ENCODE results near the gene AHI1. TPM values are rescaled to one million over a fixed set of nuclear protein-coding genes. Genes with fewer than 3 reads are reported as not detected.
A peak's percentile ranks its signal among the peaks of the same experiment; 100 is the strongest.

The AHI1 gene
- total RNA-seq, 1 experiment from 2014 or later = 18.8 TPM

GRCh38 chr6:135325624-135326424 is 171.7 kb downstream of the AHI1 start:
- Mint-ChIP-seq H3K27ac (peak overlapping the region; percentile 1; the same call in 1 of the 2 replicates), H3K27me3 (ENCODE audit: low read depth) (no peaks in the 10 kb centered on the region), H3K4me3 (no peak overlapping the region), H3K9me3 (peaks cover 12% of the 10 kb centered on the region), H3K36me3 (no peaks in the 10 kb centered on the region), H3K4me1 (peaks cover 12% of the 10 kb centered on the region)
- POLR2A ChIA-PET = no interaction called here
- DNase-seq (ENCODE audit: low spot score) (no peak), ATAC-seq (no peak)
- TF ChIP-seq GRHL2 (CRISPR knock-in tag; IDR thresholded peaks at IDR 0.05; ENCODE audit: insufficient replicate concordance, severe bottlenecking) = no peak
- TF ChIP-seq, protein P1, sequence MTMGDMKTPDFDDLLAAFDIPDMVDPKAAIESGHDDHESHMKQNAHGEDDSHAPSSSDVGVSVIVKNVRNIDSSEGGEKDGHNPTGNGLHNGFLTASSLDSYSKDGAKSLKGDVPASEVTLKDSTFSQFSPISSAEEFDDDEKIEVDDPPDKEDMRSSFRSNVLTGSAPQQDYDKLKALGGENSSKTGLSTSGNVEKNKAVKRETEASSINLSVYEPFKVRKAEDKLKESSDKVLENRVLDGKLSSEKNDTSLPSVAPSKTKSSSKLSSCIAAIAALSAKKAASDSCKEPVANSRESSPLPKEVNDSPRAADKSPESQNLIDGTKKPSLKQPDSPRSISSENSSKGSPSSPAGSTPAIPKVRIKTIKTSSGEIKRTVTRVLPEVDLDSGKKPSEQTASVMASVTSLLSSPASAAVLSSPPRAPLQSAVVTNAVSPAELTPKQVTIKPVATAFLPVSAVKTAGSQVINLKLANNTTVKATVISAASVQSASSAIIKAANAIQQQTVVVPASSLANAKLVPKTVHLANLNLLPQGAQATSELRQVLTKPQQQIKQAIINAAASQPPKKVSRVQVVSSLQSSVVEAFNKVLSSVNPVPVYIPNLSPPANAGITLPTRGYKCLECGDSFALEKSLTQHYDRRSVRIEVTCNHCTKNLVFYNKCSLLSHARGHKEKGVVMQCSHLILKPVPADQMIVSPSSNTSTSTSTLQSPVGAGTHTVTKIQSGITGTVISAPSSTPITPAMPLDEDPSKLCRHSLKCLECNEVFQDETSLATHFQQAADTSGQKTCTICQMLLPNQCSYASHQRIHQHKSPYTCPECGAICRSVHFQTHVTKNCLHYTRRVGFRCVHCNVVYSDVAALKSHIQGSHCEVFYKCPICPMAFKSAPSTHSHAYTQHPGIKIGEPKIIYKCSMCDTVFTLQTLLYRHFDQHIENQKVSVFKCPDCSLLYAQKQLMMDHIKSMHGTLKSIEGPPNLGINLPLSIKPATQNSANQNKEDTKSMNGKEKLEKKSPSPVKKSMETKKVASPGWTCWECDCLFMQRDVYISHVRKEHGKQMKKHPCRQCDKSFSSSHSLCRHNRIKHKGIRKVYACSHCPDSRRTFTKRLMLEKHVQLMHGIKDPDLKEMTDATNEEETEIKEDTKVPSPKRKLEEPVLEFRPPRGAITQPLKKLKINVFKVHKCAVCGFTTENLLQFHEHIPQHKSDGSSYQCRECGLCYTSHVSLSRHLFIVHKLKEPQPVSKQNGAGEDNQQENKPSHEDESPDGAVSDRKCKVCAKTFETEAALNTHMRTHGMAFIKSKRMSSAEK (CRISPR knock-in tag; IDR thresholded peaks at IDR 0.05; ENCODE audit: borderline replicate concordance) = no peak
- TF ChIP-seq ZNF425 (CRISPR knock-in tag; conservative IDR thresholded peaks at IDR 0.05) = no peak
- TF ChIP-seq, protein P2, sequence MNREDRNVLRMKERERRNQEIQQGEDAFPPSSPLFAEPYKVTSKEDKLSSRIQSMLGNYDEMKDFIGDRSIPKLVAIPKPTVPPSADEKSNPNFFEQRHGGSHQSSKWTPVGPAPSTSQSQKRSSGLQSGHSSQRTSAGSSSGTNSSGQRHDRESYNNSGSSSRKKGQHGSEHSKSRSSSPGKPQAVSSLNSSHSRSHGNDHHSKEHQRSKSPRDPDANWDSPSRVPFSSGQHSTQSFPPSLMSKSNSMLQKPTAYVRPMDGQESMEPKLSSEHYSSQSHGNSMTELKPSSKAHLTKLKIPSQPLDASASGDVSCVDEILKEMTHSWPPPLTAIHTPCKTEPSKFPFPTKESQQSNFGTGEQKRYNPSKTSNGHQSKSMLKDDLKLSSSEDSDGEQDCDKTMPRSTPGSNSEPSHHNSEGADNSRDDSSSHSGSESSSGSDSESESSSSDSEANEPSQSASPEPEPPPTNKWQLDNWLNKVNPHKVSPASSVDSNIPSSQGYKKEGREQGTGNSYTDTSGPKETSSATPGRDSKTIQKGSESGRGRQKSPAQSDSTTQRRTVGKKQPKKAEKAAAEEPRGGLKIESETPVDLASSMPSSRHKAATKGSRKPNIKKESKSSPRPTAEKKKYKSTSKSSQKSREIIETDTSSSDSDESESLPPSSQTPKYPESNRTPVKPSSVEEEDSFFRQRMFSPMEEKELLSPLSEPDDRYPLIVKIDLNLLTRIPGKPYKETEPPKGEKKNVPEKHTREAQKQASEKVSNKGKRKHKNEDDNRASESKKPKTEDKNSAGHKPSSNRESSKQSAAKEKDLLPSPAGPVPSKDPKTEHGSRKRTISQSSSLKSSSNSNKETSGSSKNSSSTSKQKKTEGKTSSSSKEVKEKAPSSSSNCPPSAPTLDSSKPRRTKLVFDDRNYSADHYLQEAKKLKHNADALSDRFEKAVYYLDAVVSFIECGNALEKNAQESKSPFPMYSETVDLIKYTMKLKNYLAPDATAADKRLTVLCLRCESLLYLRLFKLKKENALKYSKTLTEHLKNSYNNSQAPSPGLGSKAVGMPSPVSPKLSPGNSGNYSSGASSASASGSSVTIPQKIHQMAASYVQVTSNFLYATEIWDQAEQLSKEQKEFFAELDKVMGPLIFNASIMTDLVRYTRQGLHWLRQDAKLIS (CRISPR knock-in tag; IDR thresholded peaks at IDR 0.05; ENCODE audit: borderline replicate concordance) = no peak
- no peak for TF ChIP-seq ESRRA (CRISPR knock-in tag; IDR thresholded peaks at IDR 0.05; ENCODE audit: borderline replicate concordance)
- TF ChIP-seq, protein P3, sequence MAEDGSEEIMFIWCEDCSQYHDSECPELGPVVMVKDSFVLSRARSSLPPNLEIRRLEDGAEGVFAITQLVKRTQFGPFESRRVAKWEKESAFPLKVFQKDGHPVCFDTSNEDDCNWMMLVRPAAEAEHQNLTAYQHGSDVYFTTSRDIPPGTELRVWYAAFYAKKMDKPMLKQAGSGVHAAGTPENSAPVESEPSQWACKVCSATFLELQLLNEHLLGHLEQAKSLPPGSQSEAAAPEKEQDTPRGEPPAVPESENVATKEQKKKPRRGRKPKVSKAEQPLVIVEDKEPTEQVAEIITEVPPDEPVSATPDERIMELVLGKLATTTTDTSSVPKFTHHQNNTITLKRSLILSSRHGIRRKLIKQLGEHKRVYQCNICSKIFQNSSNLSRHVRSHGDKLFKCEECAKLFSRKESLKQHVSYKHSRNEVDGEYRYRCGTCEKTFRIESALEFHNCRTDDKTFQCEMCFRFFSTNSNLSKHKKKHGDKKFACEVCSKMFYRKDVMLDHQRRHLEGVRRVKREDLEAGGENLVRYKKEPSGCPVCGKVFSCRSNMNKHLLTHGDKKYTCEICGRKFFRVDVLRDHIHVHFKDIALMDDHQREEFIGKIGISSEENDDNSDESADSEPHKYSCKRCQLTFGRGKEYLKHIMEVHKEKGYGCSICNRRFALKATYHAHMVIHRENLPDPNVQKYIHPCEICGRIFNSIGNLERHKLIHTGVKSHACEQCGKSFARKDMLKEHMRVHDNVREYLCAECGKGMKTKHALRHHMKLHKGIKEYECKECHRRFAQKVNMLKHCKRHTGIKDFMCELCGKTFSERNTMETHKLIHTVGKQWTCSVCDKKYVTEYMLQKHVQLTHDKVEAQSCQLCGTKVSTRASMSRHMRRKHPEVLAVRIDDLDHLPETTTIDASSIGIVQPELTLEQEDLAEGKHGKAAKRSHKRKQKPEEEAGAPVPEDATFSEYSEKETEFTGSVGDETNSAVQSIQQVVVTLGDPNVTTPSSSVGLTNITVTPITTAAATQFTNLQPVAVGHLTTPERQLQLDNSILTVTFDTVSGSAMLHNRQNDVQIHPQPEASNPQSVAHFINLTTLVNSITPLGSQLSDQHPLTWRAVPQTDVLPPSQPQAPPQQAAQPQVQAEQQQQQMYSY (CRISPR knock-in tag; IDR thresholded peaks at IDR 0.05) = no peak
- CTCF ChIA-PET = no interaction called here

GRCh38 chr6:135324531-135324930 is 173.0 kb downstream of the AHI1 start:
- Mint-ChIP-seq H3K4me3 (no peak overlapping the region), H3K27me3 (ENCODE audit: low read depth) (no peaks in the 10 kb centered on the region), H3K4me1 (peaks cover 12% of the 10 kb centered on the region), H3K9me3 (peaks cover 11% of the 10 kb centered on the region), H3K27ac (no peak overlapping the region), H3K36me3 (no peaks in the 10 kb centered on the region)
- ATAC-seq (no peak), DNase-seq (ENCODE audit: low spot score) (no peak)
- ChIA-PET CTCF (interaction anchor here (0.6 kb wide), 1 partner anchor 142 kb away, joined by 3 read pairs; no protein-coding TSS in a partner anchor), POLR2A (no interaction called here)
- TF ChIP-seq, protein P4, sequence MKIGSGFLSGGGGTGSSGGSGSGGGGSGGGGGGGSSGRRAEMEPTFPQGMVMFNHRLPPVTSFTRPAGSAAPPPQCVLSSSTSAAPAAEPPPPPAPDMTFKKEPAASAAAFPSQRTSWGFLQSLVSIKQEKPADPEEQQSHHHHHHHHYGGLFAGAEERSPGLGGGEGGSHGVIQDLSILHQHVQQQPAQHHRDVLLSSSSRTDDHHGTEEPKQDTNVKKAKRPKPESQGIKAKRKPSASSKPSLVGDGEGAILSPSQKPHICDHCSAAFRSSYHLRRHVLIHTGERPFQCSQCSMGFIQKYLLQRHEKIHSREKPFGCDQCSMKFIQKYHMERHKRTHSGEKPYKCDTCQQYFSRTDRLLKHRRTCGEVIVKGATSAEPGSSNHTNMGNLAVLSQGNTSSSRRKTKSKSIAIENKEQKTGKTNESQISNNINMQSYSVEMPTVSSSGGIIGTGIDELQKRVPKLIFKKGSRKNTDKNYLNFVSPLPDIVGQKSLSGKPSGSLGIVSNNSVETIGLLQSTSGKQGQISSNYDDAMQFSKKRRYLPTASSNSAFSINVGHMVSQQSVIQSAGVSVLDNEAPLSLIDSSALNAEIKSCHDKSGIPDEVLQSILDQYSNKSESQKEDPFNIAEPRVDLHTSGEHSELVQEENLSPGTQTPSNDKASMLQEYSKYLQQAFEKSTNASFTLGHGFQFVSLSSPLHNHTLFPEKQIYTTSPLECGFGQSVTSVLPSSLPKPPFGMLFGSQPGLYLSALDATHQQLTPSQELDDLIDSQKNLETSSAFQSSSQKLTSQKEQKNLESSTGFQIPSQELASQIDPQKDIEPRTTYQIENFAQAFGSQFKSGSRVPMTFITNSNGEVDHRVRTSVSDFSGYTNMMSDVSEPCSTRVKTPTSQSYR (CRISPR knock-in tag; IDR thresholded peaks at IDR 0.05) = no peak
- TF ChIP-seq JUN (CRISPR knock-in tag; IDR thresholded peaks at IDR 0.05) = no peak
- TF ChIP-seq, protein P2 (CRISPR knock-in tag; IDR thresholded peaks at IDR 0.05; ENCODE audit: borderline replicate concordance) = no peak
- TF ChIP-seq ZNF671 (CRISPR knock-in tag; IDR thresholded peaks at IDR 0.05) = no peak
- TF ChIP-seq TEAD4 (CRISPR knock-in tag; IDR thresholded peaks at IDR 0.05) = no peak
- TF ChIP-seq SMAD3 (CRISPR knock-in tag; IDR thresholded peaks at IDR 0.05; ENCODE audit: borderline replicate concordance) = no peak

Measured in WTC11 (cell line).